Stomach (tissue), 9 donors: ENCODE measurements around the gene RPL38. TPM values are rescaled to one million over a fixed set of nuclear protein-coding genes. Genes with fewer than 3 reads are reported as not detected.
"Not testable (repeated sequence)": the region's sequence is repeated elsewhere in the genome, so short reads cannot be mapped to it uniquely, and the experiment has no call there.

ENCODE experiments used
- DNase-seq, 2 donors: peaks; one replicate each; pipeline versions ENCODE4 v3.0.0 to v3.0.0-alpha.2; 2013 to 2019
- H3K27ac ChIP-seq, 5 donors: fragments of 200-600 bp in 4 of 5; sonication (generic) in 4 of 5; one replicate each; pipeline ENCODE4 v1.5.1; 2013 to 2019; ENCODE audit warnings: mild to moderate bottlenecking in 1 of 5, moderate library complexity in 1 of 5
- H3K27me3 ChIP-seq, 3 donors: fragments of 200-600 bp; sonication (generic); one replicate each; pipeline ENCODE4 v1.5.1; 2017 to 2019; ENCODE audit warnings: mixed run types in 1 of 3
- H3K36me3 ChIP-seq, 4 donors: fragments of 200-600 bp; sonication (generic); 1 replicate in 3 of 4; 2 replicates in 1 of 4; pipeline ENCODE4 v1.5.1; 2016 to 2019
- H3K4me1 ChIP-seq, 4 donors: fragments of 200-600 bp; sonication (generic); one replicate each; pipeline ENCODE4 v1.5.1; 2016 to 2019
- H3K4me3 ChIP-seq, 4 donors: fragments of 200-600 bp; sonication (generic) in 3 of 4; one replicate each; pipeline ENCODE4 v1.5.1; 2016 to 2019; ENCODE audit warnings: mild to moderate bottlenecking in 1 of 4
- H3K9me3 ChIP-seq, 4 donors: fragments of 200-600 bp; sonication (generic); one replicate each; pipeline ENCODE4 v1.5.1; 2016 to 2019
- EP300 ChIP-seq: sonication (generic); formaldehyde crosslinking; IDR thresholded peaks from one replicate; pipeline ENCODE4 v1.6.1; 2017; ENCODE audit warnings: antibody characterized with exemption
- POLR2A ChIP-seq, 4 donors: fragments of 450-650 bp; IDR thresholded peaks; one replicate each; pipeline ENCODE4 v1.6.1; 2016; ENCODE audit warnings: antibody characterized with exemption in 4 of 4, control low read depth in 2 of 4, mild to moderate bottlenecking in 1 of 4, moderate library complexity in 1 of 4
- POLR2AphosphoS5 ChIP-seq, 3 donors: sonication (generic); formaldehyde crosslinking; IDR thresholded peaks; one replicate each; pipeline ENCODE4 v1.6.1; 2016; ENCODE audit warnings: antibody characterized with exemption in 3 of 3
- WGBS, 5 donors: extraction: QIAGEN DNeasy Blood & Tissue Kit in 3 of 5; methylation state at CpG; one replicate each; pipeline versions ENCODE4 v1.1.5 to v1.1.7; 2013 to 2018; 5-methylcytosine and 5-hydroxymethylcytosine counted together
- intact Hi-C: fragments of 100-400 bp; cut with DNase I; formaldehyde crosslinking; loops from one replicate; pipeline ENCODE4 v1.15.1; 2023; ENCODE audit warnings: low total_unique reads
- polyA plus RNA-seq, 3 donors: library from polyadenylated mRNA; stranded (reverse); fragments of 200-250 nt; gene quantifications; one replicate each; pipeline ENCODE4 v1.2.3, GENCODE V29; 2013
- total RNA-seq, 5 donors: library from RNA; depleted of rRNA; stranded (reverse); fragments of >200 nt; gene quantifications; one replicate each; pipeline versions ENCODE4 v1.1.0 to v1.2.3, GENCODE V29; 2014 to 2016
- TF ChIP-seq, protein P1 (sequence below), 7 experiments: fragments of 450-650 bp in 4 of 7; fragments of 200-600 bp in 3 of 7; sonication (generic) in 3 of 7; IDR thresholded peaks; one replicate each; pipeline ENCODE4 v1.5.1; 2016 to 2019; ENCODE audit warnings: antibody characterized with exemption in 7 of 7, control low read depth in 2 of 7, mild to moderate bottlenecking in 1 of 7
- donor health status: healthy with polysubstance abuse.
- donor health status: Bipolar disorder and iron deficiency.
- donor health status: healthy.

RPL38 gene
- total and polyA plus RNA-seq, 8 donors: 37.7 to 1,839 (median 979) TPM

GRCh38 chr17:74187761-74188160 is 15.7 kb upstream of the RPL38 start:
- WGBS, 5 donors: 40 to 51% (median 44%) methylated on average over 11 of the region's 11 CpGs
- H3K27ac ChIP-seq: no peak overlapping the region
- TF ChIP-seq POLR2AphosphoS5 (IDR thresholded peaks at IDR 0.05): no peak
- TF ChIP-seq POLR2A (IDR thresholded peaks at IDR 0.05): no peak
- TF ChIP-seq, protein P1, sequence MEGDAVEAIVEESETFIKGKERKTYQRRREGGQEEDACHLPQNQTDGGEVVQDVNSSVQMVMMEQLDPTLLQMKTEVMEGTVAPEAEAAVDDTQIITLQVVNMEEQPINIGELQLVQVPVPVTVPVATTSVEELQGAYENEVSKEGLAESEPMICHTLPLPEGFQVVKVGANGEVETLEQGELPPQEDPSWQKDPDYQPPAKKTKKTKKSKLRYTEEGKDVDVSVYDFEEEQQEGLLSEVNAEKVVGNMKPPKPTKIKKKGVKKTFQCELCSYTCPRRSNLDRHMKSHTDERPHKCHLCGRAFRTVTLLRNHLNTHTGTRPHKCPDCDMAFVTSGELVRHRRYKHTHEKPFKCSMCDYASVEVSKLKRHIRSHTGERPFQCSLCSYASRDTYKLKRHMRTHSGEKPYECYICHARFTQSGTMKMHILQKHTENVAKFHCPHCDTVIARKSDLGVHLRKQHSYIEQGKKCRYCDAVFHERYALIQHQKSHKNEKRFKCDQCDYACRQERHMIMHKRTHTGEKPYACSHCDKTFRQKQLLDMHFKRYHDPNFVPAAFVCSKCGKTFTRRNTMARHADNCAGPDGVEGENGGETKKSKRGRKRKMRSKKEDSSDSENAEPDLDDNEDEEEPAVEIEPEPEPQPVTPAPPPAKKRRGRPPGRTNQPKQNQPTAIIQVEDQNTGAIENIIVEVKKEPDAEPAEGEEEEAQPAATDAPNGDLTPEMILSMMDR (IDR thresholded peaks at IDR 0.05): no peak
- TF ChIP-seq EP300: no peak
- no peaks in the 10 kb centered on the region for H3K9me3 ChIP-seq
- peaks cover 0 to 5% (median 0%) of the 10 kb centered on the region in 4 donors for H3K4me1 ChIP-seq
- H3K4me3 ChIP-seq: no peak overlapping the region
- DNase-seq: no peak
- intact Hi-C loops: no loop called here
- no peaks in the 10 kb centered on the region for H3K36me3 ChIP-seq
- peaks cover 0 to 45% (median 2%) of the 10 kb centered on the region in 3 donors for H3K27me3 ChIP-seq

DNA sequence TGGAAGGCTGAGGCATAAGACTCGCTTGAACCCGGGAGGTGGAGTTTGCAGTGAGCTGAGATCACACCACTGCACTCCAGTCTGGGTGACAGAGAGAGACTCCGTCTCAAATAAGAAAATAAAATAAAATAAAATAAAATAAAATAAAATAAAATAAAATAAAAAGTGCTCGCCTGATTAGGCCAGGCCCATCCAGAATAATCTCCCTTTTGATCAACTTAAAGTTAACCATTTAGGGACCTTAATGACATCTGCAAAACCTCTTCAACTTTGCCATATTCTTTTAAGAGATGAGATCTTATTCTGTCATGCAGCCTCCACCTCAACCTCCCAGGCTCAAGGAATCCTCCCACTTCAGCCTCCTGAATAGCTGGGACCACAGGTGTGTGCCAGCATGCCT is 14.8 kb upstream of the RPL38 start:
- peaks cover 0 to 14% (median 0%) of the 10 kb centered on the region in 4 donors for H3K4me1 ChIP-seq
- H3K36me3 ChIP-seq, H3K27ac ChIP-seq, H3K9me3 ChIP-seq, intact Hi-C loops, DNase-seq, H3K4me3 ChIP-seq: not testable (repeated sequence)
- peaks cover 0 to 49% (median 4%) of the 10 kb centered on the region in 3 donors for H3K27me3 ChIP-seq
- 72 to 92% (median 85%) methylated on average over 4 of the region's 4 CpGs for WGBS, 5 donors

DNA sequence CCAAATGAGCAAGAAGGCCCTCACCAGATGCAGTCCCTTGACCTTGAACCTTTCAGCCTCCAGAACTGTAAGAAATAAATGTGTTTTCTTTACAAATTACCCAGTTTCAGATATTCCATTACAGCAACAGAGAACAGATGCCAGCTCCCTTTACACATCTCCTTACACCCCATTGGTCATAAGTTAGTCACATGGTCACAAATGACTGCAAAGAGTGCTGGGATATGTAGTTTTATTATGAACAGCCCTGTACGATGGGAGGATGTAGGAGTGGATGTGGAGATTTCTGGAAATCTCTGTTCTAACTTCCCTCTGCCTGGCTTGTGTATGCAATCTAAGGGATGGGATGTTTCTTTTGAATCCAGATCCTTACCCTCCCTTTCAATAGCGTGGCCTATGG is 13.3 kb upstream of the RPL38 start:
- peaks cover 0 to 16% (median 0%) of the 10 kb centered on the region in 4 donors for H3K4me1 ChIP-seq
- H3K27me3 ChIP-seq: peaks cover 0 to 60% (median 6%) of the 10 kb centered on the region in 3 donors
- no peaks in the 10 kb centered on the region for H3K36me3 ChIP-seq
- WGBS, 5 donors: 33 to 48% (median 45%) methylated on average over 2 of the region's 2 CpGs
- no peak overlapping the region for H3K4me3 ChIP-seq
- H3K27ac ChIP-seq: no peak overlapping the region
- intact Hi-C loops: no loop called here
- H3K9me3 ChIP-seq: no peaks in the 10 kb centered on the region
- DNase-seq: peak in 1 of 2 donors; percentile 75
- TF ChIP-seq, protein P1 (IDR thresholded peaks at IDR 0.05): no peak
- TF ChIP-seq EP300 (no peak), POLR2A (IDR thresholded peaks at IDR 0.05) (no peak), POLR2AphosphoS5 (IDR thresholded peaks at IDR 0.05) (no peak)

- intact Hi-C loops: no loop called here
- WGBS, 5 donors: 37 to 52% (median 43%) methylated on average over 5 to 6 of the region's 6 CpGs
- Histone ChIP-seq H3K4me1 (peaks cover 0 to 16% (median 0%) of the 10 kb centered on the region in 4 donors), H3K36me3 (no peaks in the 10 kb centered on the region), H3K27ac (no peak overlapping the region), H3K27me3 (peaks cover 0 to 61% (median 13%) of the 10 kb centered on the region in 3 donors), H3K9me3 (no peaks in the 10 kb centered on the region), H3K4me3 (no peak overlapping the region)
- peak in 1 of 2 donors; percentile 66 for DNase-seq
- no peak for TF ChIP-seq EP300
- TF ChIP-seq POLR2A (IDR thresholded peaks at IDR 0.05): no peak
- TF ChIP-seq POLR2AphosphoS5 (IDR thresholded peaks at IDR 0.05): no peak
- TF ChIP-seq, protein P1 (IDR thresholded peaks at IDR 0.05): no peak
These were observed 12.6 kb upstream of the RPL38 start for GRCh38 chr17:74190807-74191406.
